ENCODE measurements around the gene ACTL10. TPM values are rescaled to one million over a fixed set of nuclear protein-coding genes. Genes with fewer than 3 reads are reported as not detected.

ACTL10 gene
- total and polyA plus RNA-seq, 2 donors from 2014 or later = 1.7 to 3.0 TPM

GRCh38 chr20:33689973-33690372 is 23.2 kb downstream of the ACTL10 start:
- Histone ChIP-seq H3K27me3 (ENCODE audit: control insufficient read depth, insufficient read depth, low read length) (no peaks in the 10 kb centered on the region), H3K4me3 (ENCODE audit: low read length in 3 of 3) (no peak overlapping the region), H3K4me1 (ENCODE audit: control insufficient read depth in 2 of 3, insufficient read depth in 2 of 3, low read depth in 1 of 3, low read length in 3 of 3) (peaks cover 0 to 6% (median 0%) of the 10 kb centered on the region in 3 donors), H3K9ac (ENCODE audit: low read length in 3 of 3) (no peak overlapping the region), H3K9me3 (ENCODE audit: control insufficient read depth in 2 of 3, insufficient read depth in 1 of 3, low read length in 3 of 3) (no peaks in the 10 kb centered on the region), H3K36me3 (ENCODE audit: control insufficient read depth in 2 of 3, insufficient read depth in 3 of 3, low read length in 3 of 3) (no peaks in the 10 kb centered on the region), H3K27ac (ENCODE audit: low read depth in 2 of 2, low read length in 2 of 2) (no peak overlapping the region)
- no peak for TF ChIP-seq CTCF (IDR thresholded peaks at IDR 0.05; ENCODE audit: borderline replicate concordance, extremely low read depth, insufficient read depth)
- FAIRE-seq = no peak
- intact Hi-C loops (cut with DNase I) = no loop called here
- no peak for DNase-seq

- TF ChIP-seq CTCF (IDR thresholded peaks at IDR 0.05; ENCODE audit: borderline replicate concordance, extremely low read depth, insufficient read depth) = no peak
- H3K27me3 ChIP-seq (ENCODE audit: control insufficient read depth, insufficient read depth, low read length) = no peaks in the 10 kb centered on the region
- no peaks in the 10 kb centered on the region for H3K9me3 ChIP-seq (ENCODE audit: control insufficient read depth in 2 of 3, insufficient read depth in 1 of 3, low read length in 3 of 3)
- no peak overlapping the region for H3K4me3 ChIP-seq (ENCODE audit: low read length in 3 of 3)
- intact Hi-C loops (cut with DNase I) = no loop called here
- no peaks in the 10 kb centered on the region for H3K36me3 ChIP-seq (ENCODE audit: control insufficient read depth in 2 of 3, insufficient read depth in 3 of 3, low read length in 3 of 3)
- no peak overlapping the region for H3K9ac ChIP-seq (ENCODE audit: low read length in 3 of 3)
- H3K27ac ChIP-seq (ENCODE audit: low read depth in 2 of 2, low read length in 2 of 2) = no peak overlapping the region
- no peaks in the 10 kb centered on the region for H3K4me1 ChIP-seq (ENCODE audit: control insufficient read depth in 2 of 3, insufficient read depth in 2 of 3, low read depth in 1 of 3, low read length in 3 of 3)
- DNase-seq (no peak), FAIRE-seq (no peak)
Measured at GRCh38 chr20:33693289-33693688, 26.5 kb downstream of the ACTL10 start.

- no peak overlapping the region for H3K4me3 ChIP-seq (ENCODE audit: low read length in 3 of 3)
- no peaks in the 10 kb centered on the region for H3K9me3 ChIP-seq (ENCODE audit: control insufficient read depth in 2 of 3, insufficient read depth in 1 of 3, low read length in 3 of 3)
- H3K9ac ChIP-seq (ENCODE audit: low read length in 3 of 3) = no peak overlapping the region
- no peaks in the 10 kb centered on the region for H3K36me3 ChIP-seq (ENCODE audit: control insufficient read depth in 2 of 3, insufficient read depth in 3 of 3, low read length in 3 of 3)
- peak overlapping the region in 1 of 2 donors; percentile 43 for H3K27ac ChIP-seq (ENCODE audit: low read depth in 2 of 2, low read length in 2 of 2)
- FAIRE-seq (no peak), DNase-seq (peak in 1 of 5 donors; percentile 41)
- no peak for TF ChIP-seq CTCF (IDR thresholded peaks at IDR 0.05; ENCODE audit: borderline replicate concordance, extremely low read depth, insufficient read depth)
- H3K27me3 ChIP-seq (ENCODE audit: control insufficient read depth, insufficient read depth, low read length) = no peaks in the 10 kb centered on the region
- intact Hi-C loops (cut with DNase I) = no loop called here
- H3K4me1 ChIP-seq (ENCODE audit: control insufficient read depth in 2 of 3, insufficient read depth in 2 of 3, low read depth in 1 of 3, low read length in 3 of 3) = no peaks in the 10 kb centered on the region
Measured at GRCh38 chr20:33693741-33694638, 27.2 kb downstream of the ACTL10 start.

All from kidney (tissue), 14 donors.